ENCODE results near the gene SSR2. TPM values are rescaled to one million over a fixed set of nuclear protein-coding genes. Genes with fewer than 3 reads are reported as not detected.

The SSR2 gene
- total and polyA plus RNA-seq, 2 experiments from 2014 or later, result 136 to 291 TPM

DNA sequence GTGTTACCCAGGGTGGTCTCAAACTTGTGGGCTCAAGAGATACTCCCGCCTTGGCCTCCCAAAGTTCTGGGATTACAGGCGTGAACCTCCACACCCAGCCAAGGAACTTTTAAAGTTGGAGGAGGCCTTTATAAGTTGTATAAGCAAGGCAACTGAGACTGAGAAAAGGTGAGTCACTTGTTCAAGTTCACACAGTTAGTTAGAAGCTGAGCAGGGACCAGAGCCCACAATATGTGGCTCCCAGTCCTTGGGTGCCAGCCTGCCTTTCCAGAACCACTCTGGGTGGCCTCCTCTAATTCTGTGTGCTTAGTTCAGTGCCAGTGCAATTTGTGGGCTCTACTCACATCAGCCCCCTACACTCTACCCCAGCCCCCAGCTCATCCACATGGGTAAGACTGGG lies 43.9 kb upstream of the SSR2 start:
- H4K20me1 ChIP-seq (replicated peaks; ENCODE audit: insufficient read depth), result peaks cover 13% of the 10 kb centered on the region
- H3K79me2 ChIP-seq (replicated peaks; ENCODE audit: insufficient read depth), result 0 out of 2 replicates have a peak, but pooled peaks cover 4% of the 10 kb centered on the region
- Mint-ChIP-seq H3K36me3 (ENCODE audit: low read depth) (peaks cover 27% of the 10 kb centered on the region), H3K4me1 (peaks cover 43% of the 10 kb centered on the region), H3K27me3 (ENCODE audit: insufficient read depth, low read depth, poor library complexity) (peaks cover 19% of the 10 kb centered on the region), H3K27ac (no peak overlapping the region), H3K4me3 (no peak overlapping the region), H3K9me3 (no peaks in the 10 kb centered on the region)
- TF ChIP-seq POLR2AphosphoS5 (IDR thresholded peaks at IDR 0.05; ENCODE audit: low read depth), result no peak
- TF ChIP-seq JUNB (IDR thresholded peaks at IDR 0.05; ENCODE audit: unreplicated experiment), result no peak
- TF ChIP-seq, protein P1, sequence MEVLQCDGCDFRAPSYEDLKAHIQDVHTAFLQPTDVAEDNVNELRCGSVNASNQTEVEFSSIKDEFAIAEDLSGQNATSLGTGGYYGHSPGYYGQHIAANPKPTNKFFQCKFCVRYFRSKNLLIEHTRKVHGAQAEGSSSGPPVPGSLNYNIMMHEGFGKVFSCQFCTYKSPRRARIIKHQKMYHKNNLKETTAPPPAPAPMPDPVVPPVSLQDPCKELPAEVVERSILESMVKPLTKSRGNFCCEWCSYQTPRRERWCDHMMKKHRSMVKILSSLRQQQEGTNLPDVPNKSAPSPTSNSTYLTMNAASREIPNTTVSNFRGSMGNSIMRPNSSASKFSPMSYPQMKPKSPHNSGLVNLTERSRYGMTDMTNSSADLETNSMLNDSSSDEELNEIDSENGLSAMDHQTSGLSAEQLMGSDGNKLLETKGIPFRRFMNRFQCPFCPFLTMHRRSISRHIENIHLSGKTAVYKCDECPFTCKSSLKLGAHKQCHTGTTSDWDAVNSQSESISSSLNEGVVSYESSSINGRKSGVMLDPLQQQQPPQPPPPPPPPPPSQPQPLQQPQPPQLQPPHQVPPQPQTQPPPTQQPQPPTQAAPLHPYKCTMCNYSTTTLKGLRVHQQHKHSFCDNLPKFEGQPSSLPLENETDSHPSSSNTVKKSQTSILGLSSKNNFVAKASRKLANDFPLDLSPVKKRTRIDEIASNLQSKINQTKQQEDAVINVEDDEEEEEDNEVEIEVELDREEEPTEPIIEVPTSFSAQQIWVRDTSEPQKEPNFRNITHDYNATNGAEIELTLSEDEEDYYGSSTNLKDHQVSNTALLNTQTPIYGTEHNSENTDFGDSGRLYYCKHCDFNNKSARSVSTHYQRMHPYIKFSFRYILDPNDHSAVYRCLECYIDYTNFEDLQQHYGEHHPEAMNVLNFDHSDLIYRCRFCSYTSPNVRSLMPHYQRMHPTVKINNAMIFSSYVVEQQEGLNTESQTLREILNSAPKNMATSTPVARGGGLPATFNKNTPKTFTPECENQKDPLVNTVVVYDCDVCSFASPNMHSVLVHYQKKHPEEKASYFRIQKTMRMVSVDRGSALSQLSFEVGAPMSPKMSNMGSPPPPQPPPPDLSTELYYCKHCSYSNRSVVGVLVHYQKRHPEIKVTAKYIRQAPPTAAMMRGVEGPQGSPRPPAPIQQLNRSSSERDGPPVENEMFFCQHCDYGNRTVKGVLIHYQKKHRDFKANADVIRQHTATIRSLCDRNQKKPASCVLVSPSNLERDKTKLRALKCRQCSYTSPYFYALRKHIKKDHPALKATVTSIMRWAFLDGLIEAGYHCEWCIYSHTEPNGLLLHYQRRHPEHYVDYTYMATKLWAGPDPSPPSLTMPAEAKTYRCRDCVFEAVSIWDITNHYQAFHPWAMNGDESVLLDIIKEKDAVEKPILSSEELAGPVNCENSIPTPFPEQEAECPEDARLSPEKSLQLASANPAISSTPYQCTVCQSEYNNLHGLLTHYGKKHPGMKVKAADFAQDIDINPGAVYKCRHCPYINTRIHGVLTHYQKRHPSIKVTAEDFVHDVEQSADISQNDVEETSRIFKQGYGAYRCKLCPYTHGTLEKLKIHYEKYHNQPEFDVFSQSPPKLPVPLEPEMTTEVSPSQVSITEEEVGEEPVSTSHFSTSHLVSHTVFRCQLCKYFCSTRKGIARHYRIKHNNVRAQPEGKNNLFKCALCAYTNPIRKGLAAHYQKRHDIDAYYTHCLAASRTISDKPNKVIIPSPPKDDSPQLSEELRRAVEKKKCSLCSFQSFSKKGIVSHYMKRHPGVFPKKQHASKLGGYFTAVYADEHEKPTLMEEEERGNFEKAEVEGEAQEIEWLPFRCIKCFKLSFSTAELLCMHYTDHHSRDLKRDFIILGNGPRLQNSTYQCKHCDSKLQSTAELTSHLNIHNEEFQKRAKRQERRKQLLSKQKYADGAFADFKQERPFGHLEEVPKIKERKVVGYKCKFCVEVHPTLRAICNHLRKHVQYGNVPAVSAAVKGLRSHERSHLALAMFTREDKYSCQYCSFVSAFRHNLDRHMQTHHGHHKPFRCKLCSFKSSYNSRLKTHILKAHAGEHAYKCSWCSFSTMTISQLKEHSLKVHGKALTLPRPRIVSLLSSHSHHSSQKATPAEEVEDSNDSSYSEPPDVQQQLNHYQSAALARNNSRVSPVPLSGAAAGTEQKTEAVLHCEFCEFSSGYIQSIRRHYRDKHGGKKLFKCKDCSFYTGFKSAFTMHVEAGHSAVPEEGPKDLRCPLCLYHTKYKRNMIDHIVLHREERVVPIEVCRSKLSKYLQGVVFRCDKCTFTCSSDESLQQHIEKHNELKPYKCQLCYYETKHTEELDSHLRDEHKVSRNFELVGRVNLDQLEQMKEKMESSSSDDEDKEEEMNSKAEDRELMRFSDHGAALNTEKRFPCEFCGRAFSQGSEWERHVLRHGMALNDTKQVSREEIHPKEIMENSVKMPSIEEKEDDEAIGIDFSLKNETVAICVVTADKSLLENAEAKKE (CRISPR knock-in tag; IDR thresholded peaks at IDR 0.05), result no peak
- no peak for TF ChIP-seq EZH2 (IDR thresholded peaks at IDR 0.05; ENCODE audit: low read depth, unreplicated experiment)
- TF ChIP-seq, protein P2, sequence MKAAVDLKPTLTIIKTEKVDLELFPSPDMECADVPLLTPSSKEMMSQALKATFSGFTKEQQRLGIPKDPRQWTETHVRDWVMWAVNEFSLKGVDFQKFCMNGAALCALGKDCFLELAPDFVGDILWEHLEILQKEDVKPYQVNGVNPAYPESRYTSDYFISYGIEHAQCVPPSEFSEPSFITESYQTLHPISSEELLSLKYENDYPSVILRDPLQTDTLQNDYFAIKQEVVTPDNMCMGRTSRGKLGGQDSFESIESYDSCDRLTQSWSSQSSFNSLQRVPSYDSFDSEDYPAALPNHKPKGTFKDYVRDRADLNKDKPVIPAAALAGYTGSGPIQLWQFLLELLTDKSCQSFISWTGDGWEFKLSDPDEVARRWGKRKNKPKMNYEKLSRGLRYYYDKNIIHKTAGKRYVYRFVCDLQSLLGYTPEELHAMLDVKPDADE (IDR thresholded peaks at IDR 0.05), result no peak
- TF ChIP-seq NANOG (IDR thresholded peaks at IDR 0.05; ENCODE audit: borderline replicate concordance), result no peak
- TF ChIP-seq, protein P3, sequence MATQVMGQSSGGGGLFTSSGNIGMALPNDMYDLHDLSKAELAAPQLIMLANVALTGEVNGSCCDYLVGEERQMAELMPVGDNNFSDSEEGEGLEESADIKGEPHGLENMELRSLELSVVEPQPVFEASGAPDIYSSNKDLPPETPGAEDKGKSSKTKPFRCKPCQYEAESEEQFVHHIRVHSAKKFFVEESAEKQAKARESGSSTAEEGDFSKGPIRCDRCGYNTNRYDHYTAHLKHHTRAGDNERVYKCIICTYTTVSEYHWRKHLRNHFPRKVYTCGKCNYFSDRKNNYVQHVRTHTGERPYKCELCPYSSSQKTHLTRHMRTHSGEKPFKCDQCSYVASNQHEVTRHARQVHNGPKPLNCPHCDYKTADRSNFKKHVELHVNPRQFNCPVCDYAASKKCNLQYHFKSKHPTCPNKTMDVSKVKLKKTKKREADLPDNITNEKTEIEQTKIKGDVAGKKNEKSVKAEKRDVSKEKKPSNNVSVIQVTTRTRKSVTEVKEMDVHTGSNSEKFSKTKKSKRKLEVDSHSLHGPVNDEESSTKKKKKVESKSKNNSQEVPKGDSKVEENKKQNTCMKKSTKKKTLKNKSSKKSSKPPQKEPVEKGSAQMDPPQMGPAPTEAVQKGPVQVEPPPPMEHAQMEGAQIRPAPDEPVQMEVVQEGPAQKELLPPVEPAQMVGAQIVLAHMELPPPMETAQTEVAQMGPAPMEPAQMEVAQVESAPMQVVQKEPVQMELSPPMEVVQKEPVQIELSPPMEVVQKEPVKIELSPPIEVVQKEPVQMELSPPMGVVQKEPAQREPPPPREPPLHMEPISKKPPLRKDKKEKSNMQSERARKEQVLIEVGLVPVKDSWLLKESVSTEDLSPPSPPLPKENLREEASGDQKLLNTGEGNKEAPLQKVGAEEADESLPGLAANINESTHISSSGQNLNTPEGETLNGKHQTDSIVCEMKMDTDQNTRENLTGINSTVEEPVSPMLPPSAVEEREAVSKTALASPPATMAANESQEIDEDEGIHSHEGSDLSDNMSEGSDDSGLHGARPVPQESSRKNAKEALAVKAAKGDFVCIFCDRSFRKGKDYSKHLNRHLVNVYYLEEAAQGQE (IDR thresholded peaks at IDR 0.05; ENCODE audit: unreplicated experiment), result no peak
- no peak for TF ChIP-seq EZH2phosphoT487 (IDR thresholded peaks at IDR 0.05; ENCODE audit: unreplicated experiment)
- TF ChIP-seq CREB1 (CRISPR knock-in tag; IDR thresholded peaks at IDR 0.05; ENCODE audit: low read depth), result no peak
- ATAC-seq (no peak), DNase-seq (ENCODE audit: low spot score) (no peak)
- no peak overlapping the region for H2AFZ ChIP-seq
- H3K4me1 ChIP-seq (ENCODE audit: insufficient read depth), result peaks cover 20% of the 10 kb centered on the region
- H3F3A ChIP-seq (replicated peaks; ENCODE audit: low read depth), result peaks cover 19% of the 10 kb centered on the region; the same call in 1 of the 2 replicates
- H3K36me3 ChIP-seq (ENCODE audit: insufficient read depth), result no peaks in the 10 kb centered on the region
- H3K9me2 ChIP-seq (ENCODE audit: insufficient read depth), result no peaks in the 10 kb centered on the region
- no peak overlapping the region for H3K4me3 ChIP-seq
- H3K27ac ChIP-seq (ENCODE audit: low read depth), result no peak overlapping the region
- H3K27me3 ChIP-seq (ENCODE audit: insufficient read depth), result peaks cover 7% of the 10 kb centered on the region; the same call in 1 of the 2 replicates
- no peak overlapping the region for H3K4me2 ChIP-seq
